HL-60 (cell line): Measurements from ENCODE around the gene USP43.

Source experiments
- CTCF ChIP-seq: IDR thresholded peaks from one replicate; pipeline ENCODE4 v1.5.1; 2011; ENCODE audit warnings: low read length, control low read depth, inconsistent platforms; ENCODE audit not compliant: insufficient read depth
- GABPA ChIP-seq: IDR thresholded peaks from 2 replicates; pipeline ENCODE4 v1.6.1; 2012; ENCODE audit warnings: low read depth
- POLR2AphosphoS5 ChIP-seq: IDR thresholded peaks from 2 replicates; pipeline ENCODE4 v1.6.1; 2012; ENCODE audit warnings: low read depth
- REST ChIP-seq: IDR thresholded peaks from 2 replicates; pipeline ENCODE4 v1.6.1; 2012; ENCODE audit warnings: low read depth; ENCODE audit not compliant: insufficient replicate concordance
- SPI1 ChIP-seq: IDR thresholded peaks from 2 replicates; pipeline ENCODE4 v1.6.1; 2012; ENCODE audit warnings: low read depth, mild to moderate bottlenecking, borderline replicate concordance

- TF ChIP-seq CTCF (no peak), POLR2AphosphoS5 (no peak), SPI1 (no peak), REST (no peak), GABPA (no peak)
These were observed 30.8 kb downstream of the USP43 start for GRCh38 chr17:9676084-9676483.
